ENCODE results near the gene HRH3. TPM values are rescaled to one million over a fixed set of nuclear protein-coding genes. Genes with fewer than 3 reads are reported as not detected.

The HRH3 gene
- not detected in 2 replicates for total RNA-seq

DNA sequence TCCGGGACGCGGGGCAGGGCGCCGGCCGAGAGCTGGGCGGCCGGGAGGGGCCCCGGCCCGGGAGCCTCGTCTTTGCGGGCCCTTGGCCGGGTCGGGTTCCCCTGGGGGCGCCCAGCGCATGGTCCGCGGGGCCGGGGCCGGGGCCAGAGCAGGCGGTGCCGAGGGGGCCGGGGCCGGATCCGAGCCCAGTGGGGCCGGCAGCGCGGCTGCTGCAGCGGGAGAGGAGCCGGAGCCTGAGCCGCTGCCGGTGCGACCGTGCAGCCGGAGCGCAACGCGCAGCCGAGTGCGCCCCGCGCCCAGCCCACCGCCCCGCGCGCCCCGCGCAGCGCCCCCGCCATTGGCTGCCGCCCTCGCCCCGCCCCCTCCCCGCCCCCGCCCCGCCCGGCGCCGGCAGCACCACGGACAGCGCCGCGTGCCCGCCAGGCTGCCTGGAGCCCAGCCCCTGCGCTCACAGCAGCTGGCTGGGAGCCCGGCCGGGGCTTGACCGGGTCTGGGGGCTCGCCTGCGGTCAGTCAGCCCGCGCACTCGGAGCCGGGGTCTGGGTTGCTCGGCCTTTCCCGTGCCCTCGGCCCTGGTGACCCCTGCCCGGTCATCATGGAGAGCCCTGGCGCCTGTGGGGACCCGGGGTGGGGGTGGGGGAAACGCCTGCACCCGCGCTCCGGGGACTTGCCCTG lies at the start of gene HRH3:
TSS of gene HRH3 (minus strand) at position 287 of the 674 bp plus-strand sequence. CDS start 308 bp downstream, outside the sequence.

DNA sequence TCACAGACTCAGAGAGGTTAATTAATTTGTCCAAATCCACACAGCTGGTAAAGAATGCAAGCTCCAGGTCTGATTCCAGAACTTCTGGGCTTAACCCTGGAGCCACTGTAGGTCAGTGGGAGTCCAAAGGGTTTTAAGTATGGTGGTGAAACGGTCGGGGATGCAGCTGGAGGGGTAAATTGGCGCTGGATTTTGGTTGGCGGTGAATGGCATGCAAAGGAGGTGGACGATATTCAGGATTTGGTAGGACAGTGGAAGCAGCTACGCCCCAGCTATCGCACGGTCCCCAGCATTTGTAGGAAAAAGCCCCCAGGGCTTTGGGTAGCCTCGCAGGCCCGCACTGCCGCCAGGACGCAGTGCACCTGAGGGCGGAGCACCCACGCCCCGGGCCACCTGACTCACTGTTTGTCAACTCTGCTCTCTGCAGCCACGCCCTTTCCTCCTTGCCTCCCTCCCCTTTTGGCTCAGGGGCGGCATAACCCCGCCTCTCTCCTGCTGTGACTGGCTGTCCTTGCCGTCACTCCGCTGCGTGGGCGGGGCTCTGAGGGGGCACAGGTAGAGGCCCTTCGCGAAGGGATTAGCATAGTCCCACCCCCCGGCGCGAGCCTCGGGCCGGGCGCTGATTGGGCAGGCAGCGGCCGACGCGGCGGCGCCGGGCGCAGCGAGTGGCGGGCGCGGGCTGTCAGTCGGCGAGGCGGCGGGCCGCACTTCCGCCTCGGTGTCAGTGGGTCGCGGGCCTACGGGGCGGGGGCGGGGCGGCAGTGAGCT lies 17.9 kb upstream of the HRH3 start, which contains the start of gene OSBPL2:
TSS of gene OSBPL2 (plus strand) at position 721 of the 768 bp plus-strand sequence. CDS start 17,664 bp downstream, outside the sequence.

DNA sequence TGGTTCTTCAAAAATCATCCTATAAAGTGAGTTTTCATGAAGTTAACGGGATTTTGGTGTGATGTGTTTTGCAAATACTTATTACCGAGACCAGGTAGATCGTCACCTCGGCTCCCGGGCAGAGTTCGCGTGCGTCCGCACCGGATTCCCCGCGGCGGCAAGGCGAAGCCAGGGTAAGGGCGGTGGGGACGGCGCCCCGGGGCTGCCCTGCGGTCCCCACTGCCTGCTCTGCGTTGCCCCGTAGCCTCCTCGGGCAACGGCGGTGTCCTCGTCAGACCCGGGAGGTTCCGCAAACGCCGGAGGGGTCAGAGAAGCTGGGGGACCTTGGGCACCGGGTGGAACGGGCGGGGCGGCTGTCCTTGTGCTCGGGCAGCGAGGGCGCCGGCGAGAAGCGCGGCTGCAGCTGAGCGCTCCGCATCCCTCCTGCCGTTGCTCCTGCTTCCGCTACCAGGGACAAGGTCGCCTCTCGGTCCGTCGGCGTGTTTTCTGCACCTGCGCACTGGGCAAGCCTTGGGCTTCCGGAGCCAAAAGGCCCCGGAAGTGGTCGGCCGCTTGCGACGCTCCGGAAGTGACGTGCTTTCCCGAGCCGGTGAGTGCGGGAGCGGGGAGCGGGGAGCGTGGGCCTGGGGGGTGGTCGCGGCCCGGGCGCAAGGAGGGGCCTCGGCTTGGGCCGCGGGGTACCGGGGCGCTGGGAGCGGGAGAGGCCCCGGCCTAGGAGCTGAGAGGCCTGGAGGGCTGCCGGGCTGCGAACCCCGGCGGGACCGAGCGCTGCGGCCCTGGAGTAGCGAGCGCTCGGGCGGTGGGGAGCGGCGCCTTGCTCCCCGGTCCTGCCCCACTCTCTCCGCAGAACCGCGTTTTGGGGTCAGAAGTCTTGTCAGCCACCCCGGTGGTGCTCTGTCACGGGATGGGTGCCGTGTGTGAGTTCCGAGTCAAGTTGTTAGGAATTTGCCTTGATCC lies 37.3 kb downstream of the HRH3 start, which contains the start of gene MTG2:
TSS of gene MTG2 (plus strand) at position 560 of the 957 bp plus-strand sequence. CDS start 10,393 bp downstream, outside the sequence.

Other genes with a start within 250 kb of the HRH3 start
- gene TAF4, start 154.4 kb downstream of the HRH3 start, total RNA-seq, result 2.9 and 3.1 TPM in 2 replicates
- 32.6 and 34.2 TPM in 2 replicates for gene LSM14B, start 97.8 kb downstream of the HRH3 start, total RNA-seq
- gene PSMA7, start 76.9 kb downstream of the HRH3 start, total RNA-seq, result 364 and 414 TPM in 2 replicates
- gene SS18L1, start 76.5 kb downstream of the HRH3 start, total RNA-seq, result 7.5 and 7.8 TPM in 2 replicates
- 16.4 and 19.3 TPM in 2 replicates for gene MTG2, start 37.2 kb downstream of the HRH3 start, total RNA-seq
- gene OSBPL2, start 18.2 kb upstream of the HRH3 start, total RNA-seq, result 29.6 and 29.8 TPM in 2 replicates
- gene ADRM1, start 82.7 kb upstream of the HRH3 start, total RNA-seq, result 81.4 and 101 TPM in 2 replicates
- 112 and 157 TPM in 2 replicates for gene LAMA5, start 147.0 kb upstream of the HRH3 start, total RNA-seq
- gene RPS21, start 166.8 kb upstream of the HRH3 start, total RNA-seq, result 674 and 1,016 TPM in 2 replicates
- gene CABLES2, start 187.0 kb upstream of the HRH3 start, total RNA-seq, result 0.66 and 0.68 TPM in 2 replicates
- gene RBBP8NL, start 207.3 kb upstream of the HRH3 start, total RNA-seq, result not detected in 2 replicates

Measured in aortic smooth muscle cell (primary cell).